HG02571 (cell line): ENCODE data around the gene NEAT1.

ENCODE experiments used
- ATAC-seq: cut with Tn5 transposase; IDR thresholded peaks from one replicate; pipeline ENCODE4 v1.9.1; 2021; ENCODE audit warnings: mild to moderate bottlenecking, moderate library complexity; ENCODE audit not compliant: unreplicated experiment

The NEAT1 gene

DNA sequence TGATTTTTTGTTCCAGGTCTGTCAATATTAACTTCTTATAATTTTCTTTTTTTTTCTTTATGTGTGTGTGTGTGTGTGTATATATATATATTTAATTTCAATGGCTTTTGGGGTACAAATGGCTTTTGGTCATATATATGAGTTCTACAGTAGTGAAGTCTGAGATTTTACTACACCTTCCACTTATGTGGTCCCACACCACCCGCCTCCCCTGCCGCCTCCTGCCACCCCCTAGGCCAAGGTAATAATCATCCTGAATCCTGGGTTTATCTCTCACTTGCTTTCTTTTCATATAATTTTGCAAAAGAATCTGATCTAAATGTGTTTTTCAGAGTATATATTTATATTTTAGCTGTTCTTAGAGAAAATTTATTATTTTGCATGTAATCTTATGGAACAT is 11.1 kb downstream of the NEAT1 start:
- no peak for ATAC-seq

DNA sequence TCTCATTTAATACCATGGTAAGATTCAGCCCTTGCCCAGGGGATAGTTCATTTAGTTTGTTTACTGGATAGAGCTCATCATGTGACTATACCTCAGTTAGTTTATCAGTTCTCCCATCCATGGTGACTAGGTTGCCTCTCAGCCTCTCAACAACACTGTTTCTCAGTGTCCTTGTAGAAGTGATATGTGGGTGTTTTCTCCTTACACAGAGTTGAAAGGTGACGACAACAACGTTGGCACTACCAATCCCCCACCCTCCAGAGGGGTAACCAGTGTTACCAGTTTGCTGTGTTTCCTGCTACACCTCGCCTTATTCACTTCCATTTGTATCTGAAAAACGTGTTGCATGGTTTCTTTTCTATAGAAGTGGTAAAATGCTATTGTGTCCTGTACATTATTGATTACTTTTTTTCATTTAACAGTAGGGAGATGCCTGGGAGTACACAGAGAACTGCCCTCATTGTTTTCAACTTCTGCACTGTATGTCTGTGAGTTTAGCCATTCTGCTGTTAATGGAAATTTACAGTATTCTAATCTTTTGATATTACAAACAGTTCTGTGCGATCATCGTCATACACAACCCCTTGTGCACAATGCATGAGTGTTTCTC is 11.6 kb downstream of the NEAT1 start:
- no peak for ATAC-seq

DNA sequence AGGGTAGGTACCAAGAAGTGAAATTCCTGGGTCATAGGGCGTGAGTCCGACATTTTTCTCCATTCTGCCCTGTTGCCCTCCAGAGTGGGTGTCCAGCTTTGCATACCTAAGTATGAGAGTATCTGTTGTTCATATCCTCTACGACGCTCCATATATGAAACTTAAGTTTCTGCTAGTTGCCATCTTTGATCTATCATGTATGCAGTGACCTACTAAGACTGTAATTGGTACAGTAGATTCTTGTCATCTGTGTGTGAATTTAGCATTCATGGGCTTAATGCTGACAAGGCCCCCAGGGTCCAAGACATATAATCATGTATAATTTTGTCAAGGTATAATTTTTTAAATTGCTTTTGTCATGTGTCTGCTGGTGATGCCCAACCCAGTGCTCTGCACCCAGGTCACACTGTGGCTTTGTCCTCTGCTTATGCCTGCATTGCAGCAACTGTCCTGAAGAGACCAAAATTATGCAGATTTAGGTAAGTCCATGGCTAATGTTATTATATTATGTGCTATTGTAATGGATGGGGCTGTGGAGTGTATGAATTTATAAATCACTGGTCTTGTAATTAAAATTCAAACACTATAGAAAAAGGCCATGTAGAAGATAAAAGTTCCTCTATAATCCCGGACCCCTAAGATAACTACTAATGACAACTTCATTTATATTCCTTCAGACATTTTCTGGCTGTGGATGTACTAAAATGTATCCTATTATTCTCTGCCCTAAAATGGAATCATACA is 12.2 kb downstream of the NEAT1 start:
- ATAC-seq, result no peak

DNA sequence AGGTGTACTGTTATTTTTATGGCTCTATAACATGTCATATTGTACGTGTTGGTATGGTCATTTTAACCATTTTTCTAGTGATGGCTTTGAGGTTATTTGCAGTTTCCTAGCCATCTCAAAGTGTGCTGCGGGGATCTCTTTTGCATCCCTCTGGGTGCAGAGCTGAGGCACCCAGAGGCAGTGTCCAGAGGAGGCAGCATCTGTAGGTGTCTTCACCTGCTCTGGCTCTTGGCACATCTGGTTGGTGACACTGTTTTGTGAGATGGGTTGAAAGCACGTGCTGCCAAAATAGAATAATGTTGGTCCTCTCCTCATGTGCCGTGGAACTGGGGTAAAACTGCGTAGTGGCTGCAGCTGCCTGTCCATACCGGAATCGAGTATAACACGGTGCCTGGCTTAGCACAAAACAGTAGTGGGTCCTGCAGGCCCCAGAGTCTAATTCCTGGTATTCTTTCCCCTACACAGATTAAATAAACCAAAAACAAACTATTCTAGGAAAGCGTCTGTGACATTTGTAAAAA is 12.9 kb downstream of the NEAT1 start:
- ATAC-seq, result no peak

DNA sequence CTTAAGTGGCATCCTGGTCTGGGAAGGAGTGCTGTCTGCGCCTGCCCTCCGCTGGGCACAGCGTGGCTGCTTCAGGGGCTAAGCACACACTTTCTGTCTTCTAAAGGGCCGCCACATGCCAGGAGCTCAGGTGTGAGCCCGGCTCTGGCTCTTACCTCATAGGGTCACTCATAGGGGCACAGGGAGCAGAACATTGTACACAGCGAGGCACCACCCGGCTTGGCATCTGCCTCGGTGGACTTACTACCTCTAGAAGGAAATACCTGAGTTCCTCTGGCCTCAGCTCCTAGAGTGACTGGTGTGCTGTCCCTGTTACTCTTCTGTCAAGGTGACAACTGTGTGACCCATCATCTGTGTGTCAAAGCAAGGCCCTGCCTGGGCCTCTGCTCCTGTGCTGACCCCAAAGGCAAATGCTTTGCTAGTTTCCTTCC is 13.4 kb downstream of the NEAT1 start:
- ATAC-seq, result no peak

DNA sequence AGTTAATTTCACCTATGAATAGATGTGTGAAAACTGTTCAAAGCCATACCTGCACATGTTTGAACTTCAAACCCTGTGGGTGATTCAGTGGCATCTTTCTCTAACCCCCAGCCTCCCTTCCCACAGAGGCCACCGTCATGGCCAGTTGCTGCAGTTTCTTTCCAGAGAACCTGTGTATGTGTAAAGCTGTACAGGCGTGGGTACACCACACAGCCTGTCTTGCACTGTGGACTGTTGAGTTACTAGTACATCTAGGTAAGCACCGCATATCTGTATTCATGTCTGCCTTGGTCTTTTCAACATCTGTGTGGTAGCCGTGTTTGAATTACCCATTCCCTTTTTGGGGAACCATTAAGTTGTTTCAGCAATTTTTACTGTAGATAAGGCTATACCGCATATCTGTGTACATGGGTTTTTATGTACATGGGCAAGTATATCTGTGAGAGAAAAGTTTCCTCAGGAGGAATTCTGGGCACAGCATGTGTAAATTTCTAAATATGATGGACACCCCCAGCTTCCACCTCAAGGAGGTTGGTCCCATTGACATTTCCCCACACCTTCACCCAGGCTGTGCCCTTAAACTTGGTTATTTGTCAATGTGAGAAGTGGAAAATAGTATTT is 13.9 kb downstream of the NEAT1 start:
- no peak for ATAC-seq

DNA sequence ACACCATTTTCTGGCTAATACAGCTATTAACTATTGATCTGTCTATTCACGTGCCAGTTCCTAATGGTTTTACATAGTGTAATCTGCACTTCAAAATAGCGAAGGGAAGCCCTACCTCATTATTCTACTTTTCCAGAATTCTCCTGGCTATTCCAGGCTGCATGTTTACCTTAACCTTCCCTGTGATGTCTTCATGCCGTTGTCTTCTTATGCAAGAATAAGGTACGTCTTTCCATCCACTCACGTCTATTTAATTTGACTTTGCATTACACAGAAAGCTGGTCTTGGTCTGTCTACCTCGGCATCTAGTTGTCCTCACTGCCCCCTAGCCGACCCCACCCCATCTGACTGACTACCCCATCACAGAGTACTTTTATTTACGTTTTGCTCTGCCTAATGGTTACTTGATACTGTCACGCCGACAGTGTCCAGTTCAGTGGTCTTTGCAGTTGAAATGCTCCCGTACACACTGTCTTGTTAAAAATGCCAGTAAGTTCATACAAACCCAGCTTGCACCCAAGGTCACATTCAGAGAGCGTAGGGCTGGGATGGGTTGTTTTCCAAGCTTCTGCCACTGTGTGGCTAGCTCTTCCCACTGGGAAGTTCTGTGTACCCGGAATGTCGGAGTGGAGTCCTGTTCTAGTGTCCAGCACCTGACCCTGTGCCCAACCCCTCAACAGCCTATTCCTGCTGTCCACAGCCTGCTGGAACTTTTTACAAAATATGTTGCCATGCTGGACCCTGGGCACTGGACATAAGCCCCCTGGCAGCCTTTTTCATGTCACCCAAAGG is 15.0 kb downstream of the NEAT1 start:
- no peak for ATAC-seq

DNA sequence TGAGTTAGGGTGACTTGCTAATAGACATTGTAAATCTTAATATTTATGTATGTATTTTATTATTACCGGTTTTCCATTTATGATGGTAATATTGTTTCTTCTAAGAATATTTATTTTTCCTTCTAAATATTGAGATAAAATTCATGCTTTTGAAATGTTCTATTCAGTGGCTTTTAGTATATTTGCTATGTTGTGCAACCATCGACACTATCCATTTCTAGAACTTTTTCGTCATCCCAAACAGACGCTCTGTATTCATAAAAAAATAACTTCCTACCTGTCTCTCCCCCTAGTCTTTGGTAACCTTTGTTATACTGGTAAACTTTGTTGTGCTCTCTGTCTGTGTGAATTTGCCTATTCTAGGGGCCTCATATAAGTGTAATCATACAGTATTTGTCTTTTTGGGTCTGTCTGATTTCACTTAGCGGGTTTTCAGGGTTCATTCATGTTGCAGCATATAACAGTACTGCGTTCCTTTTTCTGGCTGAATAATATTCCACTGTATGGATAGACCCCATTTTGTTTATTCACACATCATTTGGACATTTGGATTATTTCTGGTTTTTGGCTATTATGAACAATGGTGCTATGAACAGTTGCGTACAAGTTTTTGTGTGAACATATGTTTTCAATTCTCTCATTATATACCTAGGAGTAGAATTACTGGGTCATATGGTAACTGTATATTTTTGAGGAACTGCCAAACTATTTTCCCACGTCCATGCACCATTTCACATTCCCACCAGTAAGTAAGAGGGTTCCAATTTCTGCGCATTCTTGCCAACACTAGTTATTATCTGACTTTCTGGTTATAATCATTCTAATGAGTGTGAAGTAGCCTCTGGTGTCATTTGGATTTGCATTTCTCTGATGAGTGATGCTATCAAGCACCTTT is 15.9 kb downstream of the NEAT1 start:
- ATAC-seq, result no peak

DNA sequence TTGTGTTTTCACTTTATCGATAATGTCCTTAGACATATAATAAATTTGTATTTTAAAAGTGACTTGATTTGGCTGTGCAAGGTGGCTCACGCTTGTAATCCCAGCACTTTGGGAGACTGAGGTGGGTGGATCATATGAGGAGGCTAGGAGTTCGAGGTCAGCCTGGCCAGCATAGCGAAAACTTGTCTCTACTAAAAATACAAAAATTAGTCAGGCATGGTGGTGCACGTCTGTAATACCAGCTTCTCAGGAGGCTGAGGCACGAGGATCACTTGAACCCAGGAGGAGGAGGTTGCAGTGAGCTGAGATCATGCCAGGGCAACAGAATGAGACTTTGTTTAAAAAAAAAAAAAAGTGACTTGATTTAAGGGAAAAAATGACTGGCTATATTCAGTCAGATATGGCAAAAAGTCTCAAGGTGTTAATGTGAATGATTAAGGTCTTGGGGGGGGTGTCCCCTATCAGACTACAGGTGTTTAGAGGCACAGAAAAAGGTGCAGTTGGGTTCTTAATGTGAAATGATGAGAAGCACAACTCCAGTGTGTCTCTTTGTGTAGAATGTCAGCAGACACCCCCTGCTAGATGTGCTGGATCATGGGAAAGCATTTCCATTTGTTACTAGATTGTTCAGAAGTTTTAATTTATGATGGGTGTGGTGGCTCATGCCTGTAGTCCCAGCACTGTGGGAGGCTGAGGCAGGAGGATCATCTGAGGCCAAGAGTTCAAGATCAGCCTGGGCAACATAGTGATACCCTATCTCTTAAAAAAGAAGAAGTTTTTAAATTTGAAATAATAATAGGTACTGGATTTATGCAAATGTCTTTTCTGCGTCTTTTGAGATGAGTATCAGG is 17.0 kb downstream of the NEAT1 start:
- no peak for ATAC-seq

DNA sequence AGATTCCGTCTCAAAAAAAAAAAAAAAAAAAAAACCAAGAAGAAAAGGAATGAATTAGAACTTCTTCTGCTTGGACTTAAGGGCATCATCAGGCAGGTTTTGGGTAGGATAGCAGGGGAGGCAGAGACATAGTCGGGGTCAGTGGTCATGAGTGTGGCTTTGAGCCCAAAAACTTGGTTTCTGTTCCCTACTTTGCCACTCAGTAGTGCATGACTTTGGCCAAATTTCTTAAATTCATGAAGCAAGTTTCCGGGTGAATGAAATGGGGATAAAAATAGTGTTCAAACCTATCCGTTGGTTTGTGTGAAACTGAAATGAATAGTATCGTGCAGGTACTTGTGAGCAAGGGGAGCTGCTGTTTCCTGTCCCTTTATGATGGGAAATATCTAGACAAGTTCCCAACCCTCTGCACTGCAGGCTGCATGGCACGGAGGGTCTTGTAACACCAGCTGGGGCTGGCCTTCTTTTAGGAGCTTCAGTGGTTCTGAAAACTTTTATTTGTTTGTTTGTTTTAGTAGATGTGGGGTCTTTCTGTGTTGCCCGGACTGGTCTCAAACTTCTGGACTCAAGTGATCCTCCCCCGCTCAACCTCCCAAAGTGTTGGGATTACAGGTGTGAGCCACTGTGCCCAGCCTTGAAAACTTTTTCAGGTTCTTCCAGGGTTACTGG is 18.4 kb downstream of the NEAT1 start:
- no peak for ATAC-seq

DNA sequence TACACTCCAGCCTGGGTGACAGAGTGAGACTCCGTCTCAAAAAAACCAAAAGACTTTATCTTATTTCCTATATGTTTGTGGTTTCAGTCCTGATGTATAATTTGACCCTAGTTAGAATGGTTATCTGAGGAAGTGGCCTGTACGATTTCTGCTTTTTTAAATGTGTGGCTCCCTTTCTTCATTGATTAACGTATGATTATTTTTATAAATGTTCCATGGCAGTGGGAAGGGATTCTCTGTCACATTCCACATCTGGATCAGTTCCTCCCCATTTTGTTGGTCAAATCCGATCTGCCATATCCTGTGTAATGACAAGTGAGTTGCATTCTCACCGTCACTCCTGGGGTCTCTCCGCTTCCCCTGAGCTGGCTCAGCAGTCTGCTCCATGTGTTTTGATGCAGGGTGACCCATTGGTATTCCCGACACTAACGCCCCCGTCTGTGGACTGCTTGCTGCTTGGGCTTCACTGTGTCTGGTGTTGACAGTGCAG is 20.3 kb downstream of the NEAT1 start:
- ATAC-seq, result no peak

DNA sequence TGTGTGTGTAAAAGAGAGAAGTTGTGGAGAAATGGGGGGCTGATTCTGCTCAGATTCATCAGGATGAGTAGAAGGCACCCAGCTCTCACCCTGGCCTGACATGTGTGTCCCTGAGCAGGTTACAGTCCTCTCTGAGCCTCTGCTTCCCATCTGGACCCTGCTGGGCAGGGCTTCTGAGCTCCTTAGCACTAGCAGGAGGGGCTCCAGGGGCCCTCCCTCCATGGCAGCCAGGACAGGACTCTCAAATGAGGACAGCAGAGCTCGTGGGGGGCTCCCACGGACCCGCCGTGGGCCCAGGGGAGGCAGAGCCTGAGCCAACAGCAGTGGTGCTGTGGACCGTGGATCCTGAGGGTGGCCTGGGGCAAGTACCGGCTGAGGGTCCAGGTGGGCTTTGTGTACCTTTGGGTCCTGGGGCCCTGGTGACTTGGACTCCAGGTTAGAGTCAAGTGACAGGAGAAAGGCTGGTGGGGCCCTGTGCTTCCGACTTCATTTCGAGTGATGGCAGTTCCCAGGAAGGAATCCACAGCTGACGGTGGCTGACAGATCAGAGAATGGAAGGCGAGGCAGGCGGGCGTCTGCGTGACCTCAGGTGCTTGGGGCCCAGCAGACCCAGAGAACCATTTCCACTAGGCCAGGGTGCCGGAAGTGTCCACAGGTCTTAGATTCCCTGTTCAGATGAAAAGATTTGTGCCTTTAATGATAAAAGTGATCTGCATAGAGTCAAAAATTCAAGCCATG is 21.9 kb downstream of the NEAT1 start:
- no peak for ATAC-seq

DNA sequence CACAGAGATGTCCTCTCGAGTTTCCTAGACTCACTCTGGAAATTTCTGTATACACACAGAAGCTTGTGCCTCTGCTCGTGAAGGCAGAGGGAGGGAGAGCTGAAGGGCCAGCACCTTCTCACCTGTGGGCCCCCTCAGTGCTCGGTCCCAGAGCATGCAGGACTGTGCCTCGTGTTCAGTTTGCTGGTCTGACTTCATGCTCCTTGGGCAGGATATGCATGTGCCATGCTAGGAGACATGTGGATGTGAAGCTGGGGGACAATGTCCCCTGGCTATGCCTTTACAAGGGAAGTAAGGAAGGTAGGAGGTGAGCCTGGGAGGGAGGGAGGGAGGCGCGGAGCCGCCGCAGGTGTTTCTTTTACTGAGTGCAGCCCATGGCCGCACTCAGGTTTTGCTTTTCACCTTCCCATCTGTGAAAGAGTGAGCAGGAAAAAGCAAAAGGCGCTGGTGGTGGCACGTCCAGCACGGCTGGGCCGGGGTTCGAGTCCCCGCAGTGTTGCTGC is 22.6 kb downstream of the NEAT1 start:
- no peak for ATAC-seq

DNA sequence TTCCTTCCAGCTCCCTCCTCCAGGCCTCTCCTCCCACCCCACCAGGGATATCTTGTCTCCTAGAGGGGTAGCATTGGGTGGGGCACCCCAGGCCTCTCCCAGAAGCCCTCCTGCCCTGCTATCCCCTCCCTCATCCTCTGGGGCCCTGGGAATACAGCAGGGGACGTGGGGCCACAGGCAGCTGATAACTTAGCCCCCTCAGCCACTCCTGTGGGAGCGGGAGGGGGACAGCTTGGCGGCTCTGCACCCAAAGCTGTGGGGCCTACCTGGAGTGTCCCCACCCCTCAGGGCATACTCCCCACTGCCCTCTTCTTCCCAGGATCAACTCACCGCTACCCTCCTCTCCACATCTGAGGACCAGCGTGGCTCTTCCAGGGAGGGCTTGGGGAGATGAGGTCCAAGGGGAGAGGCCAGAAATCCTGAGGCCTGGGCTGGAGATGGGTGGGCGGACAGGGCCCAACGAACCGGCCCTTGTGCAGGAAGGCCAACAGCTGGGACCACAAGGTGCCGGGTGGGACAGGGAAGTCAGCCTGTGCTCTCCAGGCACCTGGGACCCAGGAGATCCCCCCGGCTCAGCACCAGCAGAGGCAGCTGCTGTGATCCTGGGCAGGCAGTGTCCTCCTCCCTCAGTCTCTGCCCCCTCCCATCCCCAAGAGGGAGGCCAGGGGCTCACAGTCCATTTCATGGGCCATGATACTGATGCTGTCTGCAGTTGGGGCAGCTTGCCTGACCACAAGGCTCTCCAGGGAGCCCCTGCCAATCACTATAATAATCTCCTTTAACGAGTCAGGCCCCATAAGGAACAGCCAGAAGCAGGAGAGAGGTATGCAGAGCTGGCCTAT is 23.2 kb downstream of the NEAT1 start:
- ATAC-seq, result no peak

DNA sequence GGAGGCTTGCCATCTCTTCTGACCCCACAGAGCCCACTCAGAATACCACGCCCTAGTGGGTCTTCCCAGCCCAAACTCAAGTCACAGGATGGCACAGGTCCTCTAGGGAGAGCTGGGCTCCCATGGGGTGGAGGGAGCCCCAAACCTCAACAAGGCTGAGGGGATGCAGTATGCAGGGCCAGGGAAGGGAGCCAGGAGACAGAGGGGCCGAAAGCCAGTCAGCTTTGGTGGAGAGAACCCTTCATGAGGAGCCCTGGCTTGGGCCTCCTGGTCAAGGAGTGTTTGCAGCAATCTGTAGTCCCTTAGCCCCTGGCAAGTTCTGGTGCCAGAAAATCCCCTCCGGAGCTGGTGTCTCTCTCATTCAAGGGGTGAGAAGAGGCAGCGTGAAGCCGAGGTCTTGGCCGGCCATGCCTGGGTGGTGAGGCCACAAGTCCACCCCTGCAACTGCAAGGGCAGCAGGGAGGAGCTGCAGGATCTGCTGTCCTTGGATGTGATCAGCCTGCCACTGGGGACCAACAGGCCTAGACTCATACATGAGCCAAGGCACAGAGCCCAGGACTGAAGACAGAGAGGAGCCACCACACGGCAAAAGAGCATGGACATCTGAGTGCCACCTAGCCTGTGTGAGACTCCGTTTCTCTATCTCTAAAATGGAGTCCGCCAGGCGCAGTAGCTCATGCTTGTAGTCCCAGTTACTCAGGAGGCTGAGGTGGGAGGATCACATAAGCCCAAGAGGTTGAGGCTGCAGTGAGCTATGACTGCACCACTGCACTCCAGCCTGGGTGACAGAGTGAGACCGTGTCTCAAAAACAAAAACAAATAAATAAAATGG is 24.1 kb downstream of the NEAT1 start:
- no peak for ATAC-seq

DNA sequence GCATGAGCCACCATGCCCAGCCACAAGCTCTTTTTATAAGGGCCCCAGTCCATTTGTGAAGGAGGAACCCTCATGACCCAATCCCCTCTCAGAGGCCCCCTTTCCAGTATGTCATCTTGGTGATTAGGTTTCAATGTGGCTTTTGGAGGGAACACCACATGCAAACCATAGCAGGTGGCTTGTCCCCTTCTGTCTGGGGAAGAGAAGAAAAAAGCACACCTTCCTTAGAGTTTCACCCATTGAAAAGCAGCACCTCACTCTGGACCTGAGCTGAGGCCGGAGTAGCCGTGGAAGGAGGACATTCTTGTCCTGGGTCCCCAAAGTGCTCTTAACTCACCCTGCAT is 25.4 kb downstream of the NEAT1 start:
- no peak for ATAC-seq
